Kidney (tissue), 14 donors: ENCODE results near the gene IMMP2L. TPM values are rescaled to one million over a fixed set of nuclear protein-coding genes. Genes with fewer than 3 reads are reported as not detected.

Experiments used
- DNase-seq, 5 donors: peaks; one replicate each; pipeline ENCODE4 v3.0.0-alpha.2; 2013 to 2020
- FAIRE-seq: peaks from 2 replicates; lab custom pipeline; 2012; peaks lifted over from hg19 to GRCh38; lab: Jason Lieb, UNC
- H3K27ac ChIP-seq, 2 donors: one replicate each; pipeline ENCODE4 v1.7.0; 2013; ENCODE audit warnings: low read depth in 2 of 2, low read length in 2 of 2, inconsistent platforms in 1 of 2
- H3K27me3 ChIP-seq: one replicate; pipeline ENCODE4 v1.7.1; 2013; ENCODE audit warnings: low read length, inconsistent platforms; ENCODE audit not compliant: control insufficient read depth, insufficient read depth
- H3K36me3 ChIP-seq, 3 donors: one replicate each; pipeline versions ENCODE4 v1.7.0 to v1.7.1; 2013; ENCODE audit warnings: low read length in 3 of 3, control low read depth in 1 of 3, inconsistent platforms in 1 of 3; ENCODE audit not compliant: insufficient read depth in 3 of 3, control insufficient read depth in 2 of 3
- H3K4me1 ChIP-seq, 3 donors: one replicate each; pipeline versions ENCODE4 v1.7.0 to v1.7.1; 2013; ENCODE audit warnings: low read length in 3 of 3, inconsistent platforms in 1 of 3, low read depth in 1 of 3; ENCODE audit not compliant: control insufficient read depth in 2 of 3, insufficient read depth in 2 of 3
- H3K4me3 ChIP-seq, 3 donors: one replicate each; pipeline versions ENCODE4 v1.7.0 to v1.8.1; 2013; ENCODE audit warnings: low read length in 3 of 3, control low read depth in 1 of 3, inconsistent platforms in 1 of 3
- H3K9ac ChIP-seq, 3 donors: one replicate each; pipeline versions ENCODE4 v1.7.0 to v1.7.1; 2013; ENCODE audit warnings: low read length in 3 of 3, control low read depth in 1 of 3, inconsistent platforms in 1 of 3
- H3K9me3 ChIP-seq, 3 donors: one replicate each; pipeline versions ENCODE4 v1.7.0 to v1.7.1; 2013; ENCODE audit warnings: low read length in 3 of 3, control low read depth in 1 of 3, inconsistent platforms in 1 of 3; ENCODE audit not compliant: control insufficient read depth in 2 of 3, insufficient read depth in 1 of 3
- intact Hi-C: fragments of 100-400 bp; cut with DNase I; formaldehyde crosslinking; loops from one replicate; pipeline ENCODE4 v1.11.1; 2022
- polyA plus RNA-seq: library from polyadenylated mRNA; stranded (reverse); fragments of 350-450 nt; fragmentation: Illumina TruSeq; extraction: RNeasy Lipid Tissue Mini Kit (QIAGEN cat#74804); gene quantifications from one replicate; pipeline ENCODE4 v1.2.3, GENCODE V29; 2014; ENCODE audit warnings: low read depth, low replicate concordance; ENCODE audit not compliant: insufficient read depth
- total RNA-seq: library from RNA; stranded (reverse); fragmentation: NEBNext Ultra II Directional; extraction: Animal tissue kit (Norgen Biotek cat#: 25700); gene quantifications from one replicate; pipeline ENCODE4 v1.2.1, GENCODE V29; 2021
- TF ChIP-seq, protein P1 (sequence below): IDR thresholded peaks from 3 replicates; pipeline ENCODE4 v1.5.1; 2012; ENCODE audit warnings: mild to moderate bottlenecking, moderate library complexity, borderline replicate concordance; ENCODE audit not compliant: insufficient read depth; ENCODE audit errors: extremely low read depth
- donor health status: control.
- donor health status: control.
- donor health status: control.
- donor health status: control.
- donor health status: control.
- donor health status: DM: yes; HTN: yes; CAD: no.
- donor health status: Normal renal cell carcinoma (clear cell type).

Gene IMMP2L
- total and polyA plus RNA-seq, 2 donors from 2014 or later: 46.4 to 52.1 TPM

DNA sequence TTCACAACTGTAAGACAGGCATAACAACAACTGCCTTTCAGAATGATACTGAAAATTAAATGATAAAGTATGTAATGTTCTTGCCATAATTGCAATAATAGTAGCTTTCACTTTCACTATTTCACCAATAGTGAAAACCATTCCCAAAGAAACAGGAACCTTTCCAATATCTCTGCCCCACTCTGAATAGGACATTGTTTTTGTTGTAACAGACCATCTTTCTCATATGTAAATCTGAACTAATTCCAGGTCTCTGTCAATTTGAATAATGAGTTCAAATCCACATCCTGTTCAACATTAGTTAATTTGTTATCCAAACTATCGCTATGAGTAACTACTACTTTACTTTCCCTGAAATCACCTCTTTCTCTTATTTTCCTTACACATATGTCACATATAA lies 323.4 kb downstream of the IMMP2L start:
- peak overlapping the region in 2 of 3 donors; percentile 22 to 49 for H3K4me3 ChIP-seq
- no peak overlapping the region for H3K9ac ChIP-seq
- H3K27ac ChIP-seq: no peak overlapping the region
- FAIRE-seq (no peak), DNase-seq (peak in 1 of 5 donors; percentile 11)
- H3K9me3 ChIP-seq: no peaks in the 10 kb centered on the region
- H3K27me3 ChIP-seq: no peaks in the 10 kb centered on the region
- H3K4me1 ChIP-seq: no peaks in the 10 kb centered on the region
- intact Hi-C loops: no loop called here
- no peaks in the 10 kb centered on the region for H3K36me3 ChIP-seq
- TF ChIP-seq, protein P1, sequence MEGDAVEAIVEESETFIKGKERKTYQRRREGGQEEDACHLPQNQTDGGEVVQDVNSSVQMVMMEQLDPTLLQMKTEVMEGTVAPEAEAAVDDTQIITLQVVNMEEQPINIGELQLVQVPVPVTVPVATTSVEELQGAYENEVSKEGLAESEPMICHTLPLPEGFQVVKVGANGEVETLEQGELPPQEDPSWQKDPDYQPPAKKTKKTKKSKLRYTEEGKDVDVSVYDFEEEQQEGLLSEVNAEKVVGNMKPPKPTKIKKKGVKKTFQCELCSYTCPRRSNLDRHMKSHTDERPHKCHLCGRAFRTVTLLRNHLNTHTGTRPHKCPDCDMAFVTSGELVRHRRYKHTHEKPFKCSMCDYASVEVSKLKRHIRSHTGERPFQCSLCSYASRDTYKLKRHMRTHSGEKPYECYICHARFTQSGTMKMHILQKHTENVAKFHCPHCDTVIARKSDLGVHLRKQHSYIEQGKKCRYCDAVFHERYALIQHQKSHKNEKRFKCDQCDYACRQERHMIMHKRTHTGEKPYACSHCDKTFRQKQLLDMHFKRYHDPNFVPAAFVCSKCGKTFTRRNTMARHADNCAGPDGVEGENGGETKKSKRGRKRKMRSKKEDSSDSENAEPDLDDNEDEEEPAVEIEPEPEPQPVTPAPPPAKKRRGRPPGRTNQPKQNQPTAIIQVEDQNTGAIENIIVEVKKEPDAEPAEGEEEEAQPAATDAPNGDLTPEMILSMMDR: no peak

DNA sequence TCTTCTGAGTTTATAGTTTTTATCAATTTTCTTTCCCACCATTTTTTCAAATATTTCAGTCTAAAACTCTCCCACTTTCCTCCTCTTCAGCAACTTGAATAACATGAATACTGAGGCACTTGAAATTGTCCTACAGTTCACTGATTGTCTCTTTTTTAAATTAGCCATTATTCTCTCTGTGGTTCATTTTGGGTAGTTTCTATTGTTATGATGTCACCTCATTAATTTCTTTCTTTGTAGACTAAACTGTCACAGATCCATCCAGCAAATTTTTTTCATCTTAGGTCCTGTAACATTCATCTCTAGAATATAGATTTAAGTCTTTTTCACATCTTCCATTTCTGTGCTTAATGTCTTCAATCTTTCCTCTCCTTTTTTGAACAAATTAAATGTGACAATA lies 326.6 kb downstream of the IMMP2L start:
- Histone ChIP-seq H3K4me1 (no peaks in the 10 kb centered on the region), H3K36me3 (no peaks in the 10 kb centered on the region), H3K9ac (no peak overlapping the region), H3K4me3 (no peak overlapping the region), H3K9me3 (no peaks in the 10 kb centered on the region), H3K27ac (no peak overlapping the region), H3K27me3 (no peaks in the 10 kb centered on the region)
- no peak for FAIRE-seq
- no peak for DNase-seq
- TF ChIP-seq, protein P1: no peak
- intact Hi-C loops: no loop called here

DNA sequence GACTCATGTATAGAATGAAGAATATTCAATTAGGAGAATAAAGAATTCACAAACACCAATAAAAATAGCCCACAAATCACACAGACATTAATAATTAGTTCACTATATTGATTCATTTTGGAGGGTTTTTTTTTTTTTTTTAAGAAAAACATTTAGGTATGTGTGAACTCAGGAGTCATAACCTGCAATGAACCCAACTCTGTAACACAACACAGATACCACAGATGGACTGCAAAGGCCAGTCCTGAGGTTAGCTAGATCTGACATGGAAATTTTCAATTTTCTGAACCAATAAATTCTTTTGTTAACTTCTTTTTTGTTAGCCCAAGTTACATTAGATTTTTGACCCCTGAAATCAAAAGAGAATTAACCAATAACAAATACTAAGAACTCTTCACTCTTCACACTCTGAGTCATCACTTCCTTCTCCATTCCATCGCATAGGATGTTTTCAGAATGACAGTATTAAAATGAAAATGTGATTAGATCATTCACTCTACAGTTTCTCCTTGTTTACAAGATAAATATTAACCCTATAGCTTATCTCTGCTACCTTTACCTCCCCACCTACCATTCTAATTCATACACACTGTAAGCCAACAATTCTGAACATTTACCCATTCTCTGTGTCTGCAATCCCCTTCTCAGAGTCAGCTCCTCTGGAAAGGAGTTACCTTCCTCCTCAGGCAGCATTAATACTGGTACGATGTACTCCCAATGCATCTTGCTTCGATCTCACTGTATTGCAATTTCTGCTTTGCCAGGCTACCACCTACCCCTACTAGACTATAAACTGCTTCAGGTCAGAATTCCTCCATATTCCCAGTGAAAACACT lies 329.8 kb downstream of the IMMP2L start:
- Histone ChIP-seq H3K4me1 (no peaks in the 10 kb centered on the region), H3K27ac (no peak overlapping the region), H3K27me3 (no peaks in the 10 kb centered on the region), H3K36me3 (no peaks in the 10 kb centered on the region), H3K4me3 (no peak overlapping the region), H3K9me3 (no peaks in the 10 kb centered on the region), H3K9ac (no peak overlapping the region)
- TF ChIP-seq, protein P1: no peak
- no peak for FAIRE-seq
- no peak for DNase-seq
- intact Hi-C loops: no loop called here
